Measurements from ENCODE around the gene MEX3D.

GRCh38 chr19:1555487-1556389 lies 12.4 kb downstream of the MEX3D start:
- TF ChIP-seq, protein P1, sequence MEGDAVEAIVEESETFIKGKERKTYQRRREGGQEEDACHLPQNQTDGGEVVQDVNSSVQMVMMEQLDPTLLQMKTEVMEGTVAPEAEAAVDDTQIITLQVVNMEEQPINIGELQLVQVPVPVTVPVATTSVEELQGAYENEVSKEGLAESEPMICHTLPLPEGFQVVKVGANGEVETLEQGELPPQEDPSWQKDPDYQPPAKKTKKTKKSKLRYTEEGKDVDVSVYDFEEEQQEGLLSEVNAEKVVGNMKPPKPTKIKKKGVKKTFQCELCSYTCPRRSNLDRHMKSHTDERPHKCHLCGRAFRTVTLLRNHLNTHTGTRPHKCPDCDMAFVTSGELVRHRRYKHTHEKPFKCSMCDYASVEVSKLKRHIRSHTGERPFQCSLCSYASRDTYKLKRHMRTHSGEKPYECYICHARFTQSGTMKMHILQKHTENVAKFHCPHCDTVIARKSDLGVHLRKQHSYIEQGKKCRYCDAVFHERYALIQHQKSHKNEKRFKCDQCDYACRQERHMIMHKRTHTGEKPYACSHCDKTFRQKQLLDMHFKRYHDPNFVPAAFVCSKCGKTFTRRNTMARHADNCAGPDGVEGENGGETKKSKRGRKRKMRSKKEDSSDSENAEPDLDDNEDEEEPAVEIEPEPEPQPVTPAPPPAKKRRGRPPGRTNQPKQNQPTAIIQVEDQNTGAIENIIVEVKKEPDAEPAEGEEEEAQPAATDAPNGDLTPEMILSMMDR (conservative IDR thresholded peaks at IDR 0.05 in 1 of 2, IDR thresholded peaks at IDR 0.05 in 1 of 2; ENCODE audit: low read depth in 1 of 2, low read length in 2 of 2): no peak
- TF ChIP-seq EZH2 (IDR thresholded peaks at IDR 0.05; ENCODE audit: low read length, missing control alignments): no peak

Data from fibroblast of lung (primary cell).